ENCODE data around the gene DIP2B. TPM values are rescaled to one million over a fixed set of nuclear protein-coding genes. Genes with fewer than 3 reads are reported as not detected.

DIP2B gene
- total RNA-seq, 1 donor from 2014 or later: 32.3 TPM

- ChIA-PET CTCF (no interaction called here), POLR2A (no interaction called here)
- ATAC-seq (ENCODE audit: low read depth): no peak
- TF ChIP-seq CTCF (IDR thresholded peaks at IDR 0.05): no peak
- H3K4me1 Mint-ChIP-seq: no peaks in the 10 kb centered on the region
- H3K36me3 Mint-ChIP-seq (ENCODE audit: low read depth): peaks cover 77% of the 10 kb centered on the region
- H3K27ac Mint-ChIP-seq: no peak overlapping the region
- H3K4me3 Mint-ChIP-seq: no peak overlapping the region
- intact Hi-C loops (cut with micrococcal nuclease): no loop called here
- H3K9me3 Mint-ChIP-seq: no peaks in the 10 kb centered on the region
- DNase-seq: no peak
- H3K27me3 Mint-ChIP-seq: no peaks in the 10 kb centered on the region
Observed at GRCh38 chr12:50745861-50746260, 241.1 kb downstream of the DIP2B start.

DNA sequence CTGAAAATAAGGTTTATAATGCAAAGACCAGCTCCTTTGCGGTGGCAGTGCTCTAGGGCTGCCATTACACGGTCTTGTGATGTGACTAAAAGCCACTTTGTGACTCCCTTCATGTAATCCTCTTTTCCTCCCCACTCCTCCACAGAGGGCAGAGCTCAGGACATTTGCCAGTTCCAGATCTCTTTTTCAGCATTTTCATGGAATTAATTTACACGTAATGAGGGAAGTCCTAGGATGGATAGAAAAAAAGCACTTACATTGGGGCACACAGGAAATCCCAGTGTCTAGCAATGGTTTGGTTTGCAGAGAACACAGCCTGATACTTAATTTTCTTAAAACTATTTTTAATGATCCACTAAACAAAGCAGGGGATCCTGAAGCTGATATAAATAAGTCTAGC is 241.6 kb downstream of the DIP2B start:
- no peaks in the 10 kb centered on the region for H3K27me3 Mint-ChIP-seq
- ChIA-PET CTCF (no interaction called here), POLR2A (no interaction called here)
- H3K4me1 Mint-ChIP-seq: no peaks in the 10 kb centered on the region
- TF ChIP-seq CTCF (IDR thresholded peaks at IDR 0.05): no peak
- no peak overlapping the region for H3K4me3 Mint-ChIP-seq
- DNase-seq (no peak), ATAC-seq (ENCODE audit: low read depth) (no peak)
- intact Hi-C loops (cut with micrococcal nuclease): no loop called here
- peaks cover 71% of the 10 kb centered on the region for H3K36me3 Mint-ChIP-seq (ENCODE audit: low read depth)
- H3K9me3 Mint-ChIP-seq: no peaks in the 10 kb centered on the region
- H3K27ac Mint-ChIP-seq: no peak overlapping the region

- no peak for TF ChIP-seq CTCF (IDR thresholded peaks at IDR 0.05)
- no peaks in the 10 kb centered on the region for H3K27me3 Mint-ChIP-seq
- ATAC-seq (ENCODE audit: low read depth): no peak
- H3K4me3 Mint-ChIP-seq: no peak overlapping the region
- ChIA-PET POLR2A (no interaction called here), CTCF (no interaction called here)
- no peak for DNase-seq
- H3K9me3 Mint-ChIP-seq: no peaks in the 10 kb centered on the region
- intact Hi-C loops (cut with micrococcal nuclease): no loop called here
- H3K4me1 Mint-ChIP-seq: no peaks in the 10 kb centered on the region
- H3K36me3 Mint-ChIP-seq (ENCODE audit: low read depth): peaks cover 59% of the 10 kb centered on the region
- H3K27ac Mint-ChIP-seq: no peak overlapping the region
Observed at GRCh38 chr12:50747817-50748216, 243.0 kb downstream of the DIP2B start.

DNA sequence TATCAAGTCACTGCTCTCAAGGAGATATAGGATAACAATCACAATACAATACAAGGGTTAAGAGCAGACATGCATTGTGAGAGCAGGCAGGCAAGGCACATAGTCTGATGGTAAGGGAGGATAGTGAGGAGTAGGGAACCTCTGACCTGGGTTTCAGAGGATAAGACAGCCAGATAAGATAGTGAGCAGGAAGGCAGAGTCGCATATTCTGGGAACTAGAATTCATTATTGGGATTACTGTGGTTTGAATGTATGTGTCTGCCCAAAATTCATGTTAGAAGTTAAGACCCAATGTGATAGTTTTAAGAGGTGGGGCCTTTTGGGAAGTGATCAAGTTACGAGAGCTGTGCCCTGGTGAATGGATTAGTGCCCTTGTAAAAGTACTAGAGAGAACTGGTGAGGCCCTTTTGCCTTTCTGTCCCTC is 244.7 kb downstream of the DIP2B start:
- Mint-ChIP-seq H3K36me3 (ENCODE audit: low read depth) (peaks cover 44% of the 10 kb centered on the region), H3K27me3 (no peaks in the 10 kb centered on the region), H3K27ac (no peak overlapping the region), H3K4me3 (no peak overlapping the region), H3K9me3 (no peaks in the 10 kb centered on the region), H3K4me1 (no peaks in the 10 kb centered on the region)
- ChIA-PET CTCF (no interaction called here), POLR2A (no interaction called here)
- DNase-seq: no peak
- intact Hi-C loops (cut with micrococcal nuclease): no loop called here
- TF ChIP-seq CTCF (IDR thresholded peaks at IDR 0.05): no peak
- ATAC-seq (ENCODE audit: low read depth): no peak

DNA sequence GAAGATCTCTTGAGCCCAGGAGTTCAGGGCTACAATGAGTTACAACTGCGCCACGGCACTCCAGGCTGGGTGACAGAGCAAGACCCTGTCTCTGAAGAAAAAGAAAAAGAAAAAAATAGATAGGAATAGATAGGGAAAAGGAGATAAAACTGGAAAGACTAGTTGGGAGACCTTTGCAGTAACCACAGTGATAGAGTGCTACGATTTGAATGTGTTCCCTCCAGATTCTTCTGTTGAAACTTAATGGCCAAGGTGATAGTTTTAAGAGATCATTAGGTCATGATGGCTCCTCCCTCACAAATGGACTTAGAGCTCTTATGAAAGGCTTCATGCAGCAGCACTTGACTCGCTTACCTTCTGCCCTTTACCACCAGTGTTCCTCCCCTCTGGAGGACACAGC is 245.6 kb downstream of the DIP2B start:
- no peak overlapping the region for H3K4me3 Mint-ChIP-seq
- no peak overlapping the region for H3K27ac Mint-ChIP-seq
- TF ChIP-seq CTCF (IDR thresholded peaks at IDR 0.05): no peak
- ChIA-PET CTCF (no interaction called here), POLR2A (no interaction called here)
- H3K9me3 Mint-ChIP-seq: no peaks in the 10 kb centered on the region
- intact Hi-C loops (cut with micrococcal nuclease): no loop called here
- no peak for DNase-seq
- H3K36me3 Mint-ChIP-seq (ENCODE audit: low read depth): peaks cover 36% of the 10 kb centered on the region
- ATAC-seq (ENCODE audit: low read depth): no peak
- H3K4me1 Mint-ChIP-seq: no peaks in the 10 kb centered on the region
- H3K27me3 Mint-ChIP-seq: no peaks in the 10 kb centered on the region

Measured in activated B cell treated with CpG ODN at 0.5 μM for 24 hours (primary cell).